ENCODE results near the gene HMG20A. TPM values are rescaled to one million over a fixed set of nuclear protein-coding genes. Genes with fewer than 3 reads are reported as not detected.

The HMG20A gene
- polyA plus RNA-seq, 1 donor from 2014 or later = 52.2 TPM

- H3K4me3 ChIP-seq (ENCODE audit: low read length) = no peak overlapping the region
- no peaks in the 10 kb centered on the region for H3K79me2 ChIP-seq (replicated peaks; ENCODE audit: insufficient read depth, low read length)
- H3K9me2 ChIP-seq (ENCODE audit: insufficient read depth, low read length) = no peaks in the 10 kb centered on the region
- no peak overlapping the region for H3K9ac ChIP-seq (ENCODE audit: low read length)
- no peaks in the 10 kb centered on the region for H3K27me3 ChIP-seq (ENCODE audit: insufficient read depth, low read depth, low read length)
- TF ChIP-seq TAF1 (IDR thresholded peaks at IDR 0.05; ENCODE audit: low read depth) = no peak
- TF ChIP-seq MXI1 (conservative IDR thresholded peaks at IDR 0.05; ENCODE audit: poor library complexity, severe bottlenecking) = no peak
- no peak overlapping the region for H3K4me2 ChIP-seq (ENCODE audit: low read length)
- H3F3A ChIP-seq (ENCODE audit: insufficient read depth, low read length, poor library complexity, severe bottlenecking) = no peaks in the 10 kb centered on the region
- H2AFZ ChIP-seq (ENCODE audit: low read depth, low read length) = no peak overlapping the region
- no peaks in the 10 kb centered on the region for H3K9me3 ChIP-seq (ENCODE audit: low read length)
- H4K20me1 ChIP-seq (ENCODE audit: insufficient read depth) = no peaks in the 10 kb centered on the region
- no peaks in the 10 kb centered on the region for H3K36me3 ChIP-seq (ENCODE audit: insufficient read depth, low read length)
- H3K27ac ChIP-seq (ENCODE audit: low read length) = no peak overlapping the region
Measured at GRCh38 chr15:77530576-77530975, 109.9 kb downstream of the HMG20A start.

- Histone ChIP-seq H3K27ac (ENCODE audit: low read length) (no peak overlapping the region), H3K9ac (ENCODE audit: low read length) (no peak overlapping the region), H3K9me2 (ENCODE audit: insufficient read depth, low read length) (no peaks in the 10 kb centered on the region), H3K79me2 (replicated peaks; ENCODE audit: insufficient read depth, low read length) (no peaks in the 10 kb centered on the region), H3K4me2 (ENCODE audit: low read length) (no peak overlapping the region), H2AFZ (ENCODE audit: low read depth, low read length) (no peak overlapping the region), H3K4me3 (ENCODE audit: low read length) (no peak overlapping the region), H4K20me1 (ENCODE audit: insufficient read depth) (no peaks in the 10 kb centered on the region), H3K9me3 (ENCODE audit: low read length) (no peaks in the 10 kb centered on the region), H3K27me3 (ENCODE audit: insufficient read depth, low read depth, low read length) (no peaks in the 10 kb centered on the region), H3F3A (ENCODE audit: insufficient read depth, low read length, poor library complexity, severe bottlenecking) (no peaks in the 10 kb centered on the region), H3K36me3 (ENCODE audit: insufficient read depth, low read length) (no peaks in the 10 kb centered on the region)
- no peak for TF ChIP-seq EP300 (conservative IDR thresholded peaks at IDR 0.05; ENCODE audit: poor library complexity, severe bottlenecking)
- no peak for TF ChIP-seq CTCF (IDR thresholded peaks at IDR 0.05; ENCODE audit: poor library complexity, severe bottlenecking)
- TF ChIP-seq REST (IDR thresholded peaks at IDR 0.05; ENCODE audit: borderline replicate concordance) = no peak
- no peak for TF ChIP-seq RAD21 (conservative IDR thresholded peaks at IDR 0.05)
- TF ChIP-seq TAF1 (IDR thresholded peaks at IDR 0.05; ENCODE audit: low read depth) = no peak
- no peak for TF ChIP-seq MXI1 (conservative IDR thresholded peaks at IDR 0.05; ENCODE audit: poor library complexity, severe bottlenecking)
- no peak for TF ChIP-seq EZH2 (IDR thresholded peaks at IDR 0.05; ENCODE audit: borderline replicate concordance, insufficient read depth, low read length, poor library complexity, severe bottlenecking)
- no peak for TF ChIP-seq POLR2AphosphoS5 (IDR thresholded peaks at IDR 0.05)
- TF ChIP-seq SMC3 (conservative IDR thresholded peaks at IDR 0.05; ENCODE audit: poor library complexity) = no peak
Measured at GRCh38 chr15:77531191-77532000, 110.7 kb downstream of the HMG20A start.
